ENCODE results near the gene DOCK9.

DOCK9 gene

DNA sequence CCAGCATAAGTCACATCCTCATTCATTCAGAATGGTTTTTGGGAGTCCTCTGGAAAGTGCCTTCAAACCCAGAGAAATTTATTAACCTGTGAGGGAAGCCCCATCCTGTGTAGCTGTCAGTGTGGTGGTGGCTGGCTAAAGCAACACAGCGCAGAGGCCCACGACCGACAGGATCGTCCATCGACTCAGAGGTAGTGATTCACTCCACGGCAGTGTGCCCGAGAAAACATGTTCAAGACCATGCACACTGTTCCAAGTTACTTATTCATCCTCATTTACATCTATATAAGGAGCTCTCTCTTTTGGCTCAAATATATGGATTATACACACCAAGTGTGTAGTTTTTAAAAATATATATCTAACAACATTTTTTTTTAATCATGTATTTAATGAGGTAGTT, 129.1 kb downstream of the DOCK9 start:
- DNase-seq (ENCODE audit: low spot score) = no peak

DNA sequence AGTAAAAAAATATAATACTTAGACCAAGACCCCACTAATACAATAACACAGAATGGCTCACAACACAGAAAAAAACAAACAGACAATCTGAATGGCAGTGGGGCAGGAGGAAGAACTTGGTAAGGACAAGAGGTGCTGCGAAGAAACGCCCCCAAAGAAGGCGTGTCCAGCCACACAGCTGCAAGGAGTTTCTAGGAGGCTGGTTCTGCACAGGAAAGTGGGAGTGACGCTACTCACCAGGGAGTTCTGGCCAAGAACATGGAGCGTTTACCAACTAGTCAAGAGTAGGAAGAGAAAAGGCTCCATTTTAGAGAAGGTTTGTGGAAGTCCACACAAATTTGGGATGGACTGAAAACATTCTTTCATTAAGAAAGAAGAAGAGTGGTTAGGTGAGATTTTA, 130.1 kb downstream of the DOCK9 start:
- DNase-seq (ENCODE audit: low spot score) = no peak

DNA sequence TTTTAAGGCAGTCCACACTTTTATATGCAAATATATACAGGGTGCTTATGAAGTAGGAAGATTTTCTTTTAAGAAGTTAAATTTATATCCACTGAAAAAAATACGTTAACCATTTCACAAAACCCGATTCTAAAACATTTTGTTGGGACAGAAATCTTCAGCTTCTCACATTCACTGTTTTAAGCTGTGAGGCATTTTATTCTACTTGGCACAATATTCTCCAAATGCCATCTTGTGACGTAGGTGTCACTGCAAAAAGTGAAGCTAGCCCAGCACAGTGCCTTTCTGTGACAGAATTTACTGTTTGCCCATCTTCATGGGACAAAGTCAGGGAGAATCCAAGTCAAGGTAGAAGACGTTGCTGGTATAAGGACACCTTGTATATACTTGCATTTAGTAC, 130.9 kb downstream of the DOCK9 start:
- DNase-seq (ENCODE audit: low spot score) = no peak

DNA sequence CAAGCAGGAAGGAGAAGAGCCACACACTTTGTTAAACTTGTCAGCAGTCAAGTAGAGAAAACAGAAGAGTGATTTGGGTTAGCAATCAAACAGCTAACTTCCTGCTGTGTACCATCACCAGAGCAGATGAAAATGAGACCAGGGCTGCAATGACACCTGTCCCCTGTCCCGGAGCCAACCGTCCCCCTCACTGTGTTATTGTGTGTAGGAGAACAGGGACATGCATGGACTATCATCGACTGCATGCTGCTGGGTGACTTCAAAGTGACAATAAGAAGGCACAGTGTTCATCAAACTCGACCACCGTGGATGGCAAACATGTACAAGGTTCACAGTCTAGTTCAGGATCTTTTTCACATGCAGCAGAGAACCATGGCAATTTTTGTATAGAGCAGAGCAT, 131.3 kb downstream of the DOCK9 start:
- DNase-seq (ENCODE audit: low spot score) = no peak

DNA sequence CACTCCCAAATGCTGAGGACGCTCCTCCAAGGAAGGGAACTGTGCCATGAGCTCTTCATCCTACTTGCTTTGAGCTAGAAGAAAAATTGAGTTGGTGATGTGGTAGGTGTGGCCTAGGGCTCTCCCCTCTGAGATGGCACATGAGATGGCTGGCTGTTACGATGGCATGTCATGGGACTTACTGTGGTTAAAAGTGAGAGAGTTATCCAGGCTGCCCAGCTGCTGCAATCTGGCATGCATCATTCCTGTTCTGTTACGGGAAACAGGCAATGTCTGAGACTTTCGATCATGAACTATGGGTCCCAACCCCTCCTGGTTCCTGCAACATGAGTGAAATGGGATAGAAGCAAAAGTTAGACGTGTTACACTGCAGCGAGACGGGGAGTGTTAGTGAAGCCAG, 132.1 kb downstream of the DOCK9 start:
- no peak for DNase-seq (ENCODE audit: low spot score)

DNA sequence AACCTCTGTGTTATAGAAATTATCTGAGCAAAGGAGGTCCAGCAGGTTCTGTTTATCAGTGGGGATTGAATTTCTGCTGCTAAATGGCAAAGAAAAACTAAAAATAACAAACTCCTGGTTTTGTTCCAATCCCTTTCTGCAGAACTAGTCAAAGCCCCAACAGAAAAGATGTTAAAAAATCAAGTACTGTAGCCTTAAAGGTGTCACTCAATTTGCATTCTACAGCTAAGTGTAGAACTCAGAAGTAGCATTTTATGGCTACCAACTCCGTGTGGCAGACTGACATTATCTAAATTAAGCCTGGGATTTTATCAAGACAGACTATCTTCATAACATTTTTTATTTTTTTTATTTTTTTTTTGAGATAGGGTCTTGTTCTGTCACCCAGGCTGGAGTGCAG, 133.8 kb downstream of the DOCK9 start:
- no peak for DNase-seq (ENCODE audit: low spot score)

DNA sequence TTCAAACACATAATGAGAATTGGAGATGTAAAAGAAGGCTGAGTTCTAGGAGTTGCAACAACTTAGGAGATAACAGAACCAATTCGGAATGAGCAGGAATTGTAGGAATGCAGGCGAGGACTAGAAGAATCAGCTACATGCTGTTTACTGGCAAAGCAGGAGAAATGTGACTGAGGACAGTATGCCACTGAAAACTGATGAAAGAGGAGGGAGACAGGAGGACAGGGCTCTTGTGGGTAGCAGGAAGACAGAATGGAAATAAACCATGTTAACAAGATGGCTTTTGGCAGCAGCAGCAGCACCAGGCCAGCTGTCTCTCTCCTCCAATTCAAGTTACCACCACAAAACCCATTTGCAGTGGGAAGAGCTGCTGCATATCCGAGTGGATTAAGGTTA, 134.4 kb downstream of the DOCK9 start:
- DNase-seq (ENCODE audit: low spot score) = peak; percentile 40

DNA sequence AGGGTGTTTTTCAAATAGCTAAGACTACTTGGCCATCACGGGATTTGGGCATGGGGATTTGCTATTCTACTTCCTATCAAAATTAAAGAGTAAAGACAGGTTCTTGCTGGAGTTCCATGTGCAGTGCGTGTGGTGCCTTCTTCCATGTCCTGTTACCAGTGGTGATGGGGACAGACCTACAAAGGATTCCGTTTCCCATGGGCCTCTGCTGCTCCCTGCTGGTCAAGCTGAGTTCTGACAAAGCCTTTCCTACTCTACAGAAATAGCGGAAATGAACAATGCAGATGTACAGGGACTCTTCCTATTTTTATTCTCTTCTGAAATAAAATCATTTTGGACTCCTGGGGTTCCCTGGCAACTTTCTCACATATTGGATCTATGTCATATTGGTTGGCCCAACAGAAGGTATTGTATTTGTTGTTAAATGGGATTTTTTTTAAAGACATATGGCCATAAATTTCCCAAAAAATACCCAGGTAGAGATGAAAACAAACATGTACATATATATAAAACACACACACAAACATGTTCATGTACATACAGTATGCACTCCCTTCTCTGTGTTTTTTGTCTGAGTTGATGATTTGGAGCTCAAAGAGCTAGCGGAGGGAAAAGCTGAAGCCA, 134.9 kb downstream of the DOCK9 start:
- peak; percentile 79 for DNase-seq (ENCODE audit: low spot score)

DNA sequence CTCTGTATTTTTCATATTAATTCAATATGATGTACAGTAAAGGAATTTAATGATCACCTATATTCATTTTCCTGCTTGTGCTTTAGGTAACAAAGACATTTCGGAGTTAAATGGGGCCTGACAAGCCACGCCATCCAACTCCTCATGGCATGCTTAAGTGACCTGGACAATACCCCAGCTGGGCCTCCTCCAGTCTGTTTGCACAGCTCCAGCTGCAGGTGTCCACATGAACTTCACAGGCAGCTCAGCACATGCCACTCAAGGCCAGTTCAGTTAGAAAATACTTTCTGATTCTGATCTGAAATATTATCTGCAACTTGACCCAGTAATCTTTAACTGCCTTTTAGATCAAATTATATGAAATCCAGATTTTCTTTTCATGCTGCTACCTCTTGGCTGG, 135.8 kb downstream of the DOCK9 start:
- no peak for DNase-seq (ENCODE audit: low spot score)

DNA sequence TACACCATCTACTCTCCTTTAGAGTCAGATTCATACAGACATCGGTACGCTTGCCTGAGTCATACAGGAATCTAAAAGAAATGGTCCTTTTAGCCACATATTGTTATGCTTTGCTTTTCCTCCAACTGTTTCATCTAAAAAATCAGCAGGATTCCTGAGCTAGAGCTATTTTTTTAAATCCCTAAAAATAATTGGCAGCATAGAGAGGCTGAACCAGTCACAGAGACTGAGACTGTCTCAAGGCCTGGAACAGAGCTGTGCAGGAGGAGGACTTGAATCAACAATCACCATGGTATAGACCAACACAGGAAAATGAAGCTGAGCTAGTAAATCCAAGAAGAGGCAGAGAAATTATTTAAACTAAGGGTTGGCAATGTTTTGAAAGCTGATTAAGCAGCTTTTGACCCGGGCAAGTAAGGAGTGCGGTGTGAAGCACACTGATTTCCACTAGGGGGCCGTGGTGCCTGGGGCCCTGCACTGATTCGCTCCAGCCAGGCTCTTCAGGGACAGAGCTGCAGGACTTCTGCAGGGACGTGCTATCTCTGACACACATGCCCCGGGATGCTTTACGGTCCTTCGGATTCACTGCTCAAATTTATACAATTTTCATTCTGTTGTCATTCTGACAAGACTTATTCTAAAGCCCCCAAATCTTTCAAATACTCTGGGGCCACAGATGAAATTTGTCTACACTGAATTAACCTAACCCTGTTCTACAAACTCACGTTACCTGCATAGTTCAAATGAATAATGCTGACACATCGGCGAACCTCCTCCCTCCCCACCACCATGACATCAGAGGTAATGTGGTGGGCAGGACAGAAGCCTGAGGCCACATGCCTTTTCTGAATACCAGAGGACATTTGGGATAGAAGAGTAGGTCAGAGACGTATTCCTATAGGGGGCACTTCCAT, 137.8 kb downstream of the DOCK9 start:
- peak; percentile 73 for DNase-seq (ENCODE audit: low spot score)

DNA sequence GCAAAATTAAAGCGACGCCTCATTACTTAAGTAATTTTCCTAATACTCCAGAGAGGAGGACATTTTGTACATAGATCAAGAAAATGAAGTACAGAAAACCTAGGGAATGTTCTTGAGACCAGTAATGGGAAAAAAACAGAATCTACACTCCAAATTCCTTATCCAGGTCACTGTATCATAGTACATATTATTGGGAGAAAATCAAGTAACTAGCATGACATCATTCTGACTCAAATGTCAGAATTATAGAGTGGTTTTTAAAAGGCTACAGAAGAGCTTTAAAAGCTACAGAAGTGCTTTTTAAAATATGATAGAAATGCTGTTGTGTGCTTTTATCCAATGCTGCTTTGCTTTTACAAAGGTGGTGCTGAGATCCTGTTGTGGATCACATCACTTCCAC, 139.1 kb downstream of the DOCK9 start:
- DNase-seq (ENCODE audit: low spot score) = no peak

DNA sequence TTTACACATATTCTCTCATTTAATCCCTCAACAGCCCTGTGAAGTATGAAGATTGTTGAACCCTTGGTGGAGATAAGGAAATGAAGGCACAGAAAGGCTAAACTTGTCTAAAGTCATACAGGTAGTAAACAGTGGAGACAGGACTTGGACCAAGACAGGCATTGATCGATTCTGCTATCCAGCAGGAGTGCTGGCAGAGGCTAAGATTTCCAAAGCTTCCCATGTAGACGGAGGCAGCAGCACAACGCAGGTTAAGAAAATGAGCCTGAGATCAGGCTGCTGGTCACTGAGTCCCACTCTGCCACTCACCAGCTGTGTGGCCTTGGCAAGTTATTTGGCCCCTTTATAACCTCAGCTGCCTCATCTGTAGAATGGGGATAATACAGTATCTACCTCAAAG, 140.0 kb downstream of the DOCK9 start:
- no peak for DNase-seq (ENCODE audit: low spot score)

DNA sequence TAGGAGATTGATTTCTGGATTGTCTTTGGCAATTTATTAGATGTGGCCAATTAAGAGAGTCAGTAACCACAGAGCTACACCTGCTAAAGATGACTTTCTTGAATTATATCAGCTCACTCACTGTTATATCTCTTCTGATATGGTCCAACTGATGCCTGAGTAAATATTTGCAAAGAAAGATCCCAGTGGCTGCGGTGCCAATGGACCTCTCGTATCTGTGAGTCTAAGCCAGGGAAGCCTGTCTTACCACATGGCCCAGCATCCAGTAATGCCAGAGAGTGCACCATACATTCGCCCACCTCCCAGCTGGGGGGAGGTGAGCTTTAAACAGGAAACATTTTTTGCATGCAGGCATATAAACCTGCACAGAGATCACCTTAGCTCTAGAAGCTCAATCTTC, 142.7 kb downstream of the DOCK9 start:
- no peak for DNase-seq (ENCODE audit: low spot score)

DNA sequence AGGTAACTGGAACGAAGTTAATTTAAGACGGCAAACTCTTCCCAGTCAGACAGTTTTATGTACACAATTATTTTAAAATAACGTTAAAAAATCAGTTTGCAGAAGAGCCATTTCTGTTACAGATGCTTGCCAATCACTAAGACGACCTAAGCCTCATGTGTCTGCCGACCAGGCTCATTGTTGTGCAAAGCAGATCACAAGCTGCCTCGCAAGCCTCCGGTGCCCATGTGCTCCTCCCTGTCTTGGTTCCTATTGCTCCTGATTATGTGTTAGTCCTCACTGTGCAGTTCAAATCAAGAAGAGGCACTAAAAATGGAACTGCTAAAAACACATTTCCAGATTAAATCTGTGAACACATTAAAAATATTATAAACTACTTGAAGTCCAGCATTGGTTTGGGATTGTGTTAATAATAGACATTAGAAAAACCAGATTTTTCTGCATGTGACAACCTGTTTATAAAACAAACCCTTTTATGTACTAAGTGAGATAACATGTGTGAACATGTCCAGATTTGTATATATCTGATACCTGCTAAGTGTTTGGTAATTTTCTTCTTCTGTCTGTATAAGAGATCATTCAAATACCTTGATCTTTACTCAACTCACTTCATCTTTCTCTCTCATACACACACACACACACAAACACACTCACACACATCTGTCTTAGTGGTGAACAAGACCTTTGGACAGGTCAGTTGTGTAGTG, 143.5 kb downstream of the DOCK9 start:
- DNase-seq (ENCODE audit: low spot score) = no peak

DNA sequence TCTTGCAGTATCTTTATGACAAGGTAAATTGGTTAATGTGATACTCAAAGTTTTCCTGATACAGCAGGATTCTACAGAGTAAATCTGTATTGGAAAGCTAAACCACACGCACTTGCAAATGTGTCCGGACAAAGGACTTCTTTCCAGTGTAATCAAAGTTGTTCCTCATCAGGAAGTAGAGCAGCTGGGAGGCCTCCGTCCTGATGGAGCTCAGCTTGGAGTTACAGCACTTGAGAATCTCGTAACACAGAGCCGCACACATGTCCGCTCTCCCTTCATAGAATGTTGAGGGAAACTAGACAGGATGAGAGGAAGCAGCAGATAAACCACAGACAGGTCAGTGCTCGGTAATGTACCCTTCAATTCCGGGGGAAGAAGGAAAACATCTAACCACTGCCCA, 146.6 kb downstream of the DOCK9 start:
- DNase-seq (ENCODE audit: low spot score) = no peak

DNA sequence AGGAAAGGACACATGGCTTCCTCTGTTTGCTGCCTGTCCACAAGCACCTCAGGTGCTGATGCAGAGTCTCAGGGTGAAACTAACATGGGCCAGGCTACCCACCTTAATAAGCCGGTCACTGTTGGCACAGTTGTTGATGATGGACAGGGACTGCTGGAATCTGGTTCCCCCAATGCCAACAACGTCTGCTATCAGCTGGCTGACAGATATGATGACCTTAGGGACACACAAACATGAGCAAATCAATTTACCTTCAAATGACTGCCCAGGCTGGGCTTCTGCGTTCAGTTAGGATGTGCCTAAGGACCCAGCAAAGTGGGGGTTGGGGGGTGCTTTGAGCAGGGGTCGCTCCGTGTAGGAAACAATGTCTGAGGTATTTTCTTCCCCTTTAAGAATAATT, 148.3 kb downstream of the DOCK9 start:
- no peak for DNase-seq (ENCODE audit: low spot score)

DNA sequence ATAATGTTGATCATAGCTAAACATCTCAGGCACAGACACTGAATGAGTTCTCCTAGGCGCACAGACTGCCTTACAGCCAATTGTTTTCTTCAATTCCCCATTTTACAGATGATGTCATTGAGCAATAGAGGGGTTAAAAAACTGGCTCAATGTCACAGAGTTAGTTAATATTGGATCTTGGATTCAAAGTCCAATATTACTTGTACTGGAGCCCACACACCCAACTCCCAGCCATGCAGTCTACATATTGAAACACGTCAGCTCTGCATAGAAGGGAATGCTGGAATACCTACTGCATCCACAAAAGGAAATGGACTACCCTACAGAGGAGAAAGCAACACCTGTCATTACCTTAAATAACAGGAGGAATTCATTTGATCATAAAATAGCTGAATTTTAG, 149.2 kb downstream of the DOCK9 start:
- DNase-seq (ENCODE audit: low spot score) = no peak

DNA sequence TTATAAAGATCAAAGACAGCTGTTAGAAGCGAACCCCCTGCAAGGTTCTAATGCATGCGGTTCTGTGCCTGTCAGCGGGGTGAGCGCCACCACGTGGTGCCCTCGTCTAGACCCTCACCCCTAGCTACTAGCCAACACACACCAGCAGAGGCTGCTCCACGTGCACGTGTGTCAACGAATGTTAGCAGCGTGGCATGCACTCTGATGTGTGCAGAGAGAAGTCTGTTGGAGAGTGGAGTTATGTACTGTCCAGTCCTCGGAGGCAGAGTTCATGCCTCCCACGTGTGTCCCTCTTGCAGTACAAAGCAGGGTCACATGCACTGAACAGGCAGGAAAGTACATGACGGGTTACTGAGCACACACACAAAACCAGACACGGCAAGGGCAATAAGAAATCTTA, 150.4 kb downstream of the DOCK9 start:
- no peak for DNase-seq (ENCODE audit: low spot score)

DNA sequence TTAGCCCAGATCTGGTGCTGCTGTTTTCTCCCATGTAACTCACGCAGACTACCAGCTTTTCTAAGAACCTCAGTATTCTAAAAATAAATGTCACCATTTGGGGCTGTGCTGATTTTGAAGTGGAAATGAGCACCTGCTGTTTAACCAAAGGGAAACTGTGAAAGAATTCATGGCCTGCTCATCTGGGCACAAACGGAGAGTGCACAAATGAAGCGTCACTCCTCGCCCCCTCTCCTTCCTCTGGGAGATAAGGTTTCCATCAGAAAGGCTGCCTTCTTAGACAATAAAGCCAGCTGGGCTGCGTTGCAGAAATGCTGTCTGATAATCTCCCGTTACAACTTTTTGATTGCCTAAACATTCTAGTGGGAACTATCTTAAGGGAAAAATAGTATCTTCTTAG, 151.7 kb downstream of the DOCK9 start:
- no peak for DNase-seq (ENCODE audit: low spot score)

DNA sequence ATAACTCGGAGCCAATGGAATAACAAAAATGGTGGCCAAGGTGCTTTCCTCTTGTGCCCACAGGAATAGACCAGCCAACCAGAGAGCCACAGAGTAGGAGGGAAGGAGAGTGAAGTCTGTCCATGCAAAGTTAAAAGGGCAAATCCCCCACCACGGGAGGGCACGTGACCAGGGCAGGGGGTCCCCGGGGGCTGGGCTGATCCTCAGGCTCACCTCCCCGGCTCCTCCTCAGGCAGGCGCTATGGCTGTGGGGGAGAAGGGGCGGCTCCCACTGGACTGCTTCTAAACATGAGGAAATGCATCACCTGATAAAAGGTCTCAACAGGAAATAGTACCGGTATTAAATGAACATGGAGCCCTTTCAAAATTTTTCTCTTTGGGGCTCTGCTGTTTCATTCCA, 152.2 kb downstream of the DOCK9 start:
- no peak for DNase-seq (ENCODE audit: low spot score)

DNA sequence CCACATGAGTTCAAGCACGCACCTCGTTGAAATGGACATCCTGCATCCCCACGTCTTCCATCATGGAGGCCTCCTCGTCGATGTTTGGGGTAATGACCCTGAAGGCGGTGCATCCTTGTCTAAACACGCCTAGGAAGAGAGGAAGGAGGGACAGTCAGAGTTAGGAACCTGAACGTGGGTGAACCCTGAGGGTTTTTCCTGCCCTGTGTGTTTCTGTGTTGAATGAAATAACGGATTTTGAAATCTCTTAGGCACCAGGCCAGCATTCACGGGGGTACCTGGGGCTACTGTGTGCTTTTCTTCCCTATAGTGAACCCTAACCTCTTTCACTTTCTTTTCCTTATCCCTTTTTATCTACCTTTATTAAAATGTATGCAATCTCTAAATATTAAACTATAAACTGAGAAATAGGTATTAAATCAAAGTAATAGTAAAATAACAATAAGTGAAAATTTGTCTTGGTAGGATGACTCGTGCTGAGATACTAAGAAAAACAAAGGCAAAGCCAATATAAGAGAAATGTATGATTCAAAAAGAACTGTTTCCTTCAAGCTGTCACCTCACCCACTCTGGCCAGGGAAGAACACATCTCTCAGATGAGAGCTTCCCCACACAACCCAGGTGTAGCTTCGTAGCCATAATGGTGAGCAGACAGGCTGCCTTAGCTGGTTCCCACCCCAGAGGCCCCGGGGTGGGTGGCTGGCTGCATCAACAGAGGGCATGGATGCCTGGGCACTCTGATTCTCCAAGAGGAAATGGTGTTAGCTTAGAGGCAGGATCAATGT, 153.3 kb downstream of the DOCK9 start:
- DNase-seq (ENCODE audit: low spot score) = no peak

DNA sequence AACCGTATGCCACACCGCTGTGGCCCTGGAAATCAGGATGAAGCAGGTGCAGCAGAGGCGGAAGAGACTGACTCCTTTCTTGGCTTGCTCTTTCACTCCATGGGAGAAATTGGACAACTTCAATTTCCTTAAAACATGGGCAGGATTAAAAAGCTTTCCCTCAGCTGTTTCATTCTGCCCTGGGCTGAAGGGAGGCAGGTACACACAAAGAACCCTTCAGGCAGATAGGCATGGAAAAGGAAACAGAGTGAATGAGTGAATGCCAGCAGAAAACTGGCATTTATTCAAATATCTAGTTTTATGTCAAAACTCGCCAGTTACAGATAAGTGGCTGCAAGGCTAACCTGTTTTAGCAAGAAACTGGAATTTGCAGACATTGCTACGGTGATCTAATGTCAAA, 154.4 kb downstream of the DOCK9 start:
- no peak for DNase-seq (ENCODE audit: low spot score)

All from globus pallidus (tissue), 1 donor.